ENCODE data around the gene FAT1.

- TF ChIP-seq, protein P1, sequence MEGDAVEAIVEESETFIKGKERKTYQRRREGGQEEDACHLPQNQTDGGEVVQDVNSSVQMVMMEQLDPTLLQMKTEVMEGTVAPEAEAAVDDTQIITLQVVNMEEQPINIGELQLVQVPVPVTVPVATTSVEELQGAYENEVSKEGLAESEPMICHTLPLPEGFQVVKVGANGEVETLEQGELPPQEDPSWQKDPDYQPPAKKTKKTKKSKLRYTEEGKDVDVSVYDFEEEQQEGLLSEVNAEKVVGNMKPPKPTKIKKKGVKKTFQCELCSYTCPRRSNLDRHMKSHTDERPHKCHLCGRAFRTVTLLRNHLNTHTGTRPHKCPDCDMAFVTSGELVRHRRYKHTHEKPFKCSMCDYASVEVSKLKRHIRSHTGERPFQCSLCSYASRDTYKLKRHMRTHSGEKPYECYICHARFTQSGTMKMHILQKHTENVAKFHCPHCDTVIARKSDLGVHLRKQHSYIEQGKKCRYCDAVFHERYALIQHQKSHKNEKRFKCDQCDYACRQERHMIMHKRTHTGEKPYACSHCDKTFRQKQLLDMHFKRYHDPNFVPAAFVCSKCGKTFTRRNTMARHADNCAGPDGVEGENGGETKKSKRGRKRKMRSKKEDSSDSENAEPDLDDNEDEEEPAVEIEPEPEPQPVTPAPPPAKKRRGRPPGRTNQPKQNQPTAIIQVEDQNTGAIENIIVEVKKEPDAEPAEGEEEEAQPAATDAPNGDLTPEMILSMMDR (IDR thresholded peaks at IDR 0.05): no peak
- TF ChIP-seq, protein P2, sequence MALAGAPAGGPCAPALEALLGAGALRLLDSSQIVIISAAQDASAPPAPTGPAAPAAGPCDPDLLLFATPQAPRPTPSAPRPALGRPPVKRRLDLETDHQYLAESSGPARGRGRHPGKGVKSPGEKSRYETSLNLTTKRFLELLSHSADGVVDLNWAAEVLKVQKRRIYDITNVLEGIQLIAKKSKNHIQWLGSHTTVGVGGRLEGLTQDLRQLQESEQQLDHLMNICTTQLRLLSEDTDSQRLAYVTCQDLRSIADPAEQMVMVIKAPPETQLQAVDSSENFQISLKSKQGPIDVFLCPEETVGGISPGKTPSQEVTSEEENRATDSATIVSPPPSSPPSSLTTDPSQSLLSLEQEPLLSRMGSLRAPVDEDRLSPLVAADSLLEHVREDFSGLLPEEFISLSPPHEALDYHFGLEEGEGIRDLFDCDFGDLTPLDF (CRISPR knock-in tag; IDR thresholded peaks at IDR 0.05): no peak
- TF ChIP-seq USF1 (CRISPR knock-in tag; IDR thresholded peaks at IDR 0.05) (no peak), ZNF138 (CRISPR knock-in tag; conservative IDR thresholded peaks at IDR 0.05) (no peak), ELF4 (CRISPR knock-in tag; IDR thresholded peaks at IDR 0.05; ENCODE audit: low read depth) (no peak), ZNF121 (CRISPR knock-in tag; IDR thresholded peaks at IDR 0.05) (no peak), NR2C2 (CRISPR knock-in tag; IDR thresholded peaks at IDR 0.05) (no peak)
- TF ChIP-seq, protein P3, sequence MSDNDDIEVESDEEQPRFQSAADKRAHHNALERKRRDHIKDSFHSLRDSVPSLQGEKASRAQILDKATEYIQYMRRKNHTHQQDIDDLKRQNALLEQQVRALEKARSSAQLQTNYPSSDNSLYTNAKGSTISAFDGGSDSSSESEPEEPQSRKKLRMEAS (CRISPR knock-in tag; IDR thresholded peaks at IDR 0.05): no peak
- TF ChIP-seq, protein P4, sequence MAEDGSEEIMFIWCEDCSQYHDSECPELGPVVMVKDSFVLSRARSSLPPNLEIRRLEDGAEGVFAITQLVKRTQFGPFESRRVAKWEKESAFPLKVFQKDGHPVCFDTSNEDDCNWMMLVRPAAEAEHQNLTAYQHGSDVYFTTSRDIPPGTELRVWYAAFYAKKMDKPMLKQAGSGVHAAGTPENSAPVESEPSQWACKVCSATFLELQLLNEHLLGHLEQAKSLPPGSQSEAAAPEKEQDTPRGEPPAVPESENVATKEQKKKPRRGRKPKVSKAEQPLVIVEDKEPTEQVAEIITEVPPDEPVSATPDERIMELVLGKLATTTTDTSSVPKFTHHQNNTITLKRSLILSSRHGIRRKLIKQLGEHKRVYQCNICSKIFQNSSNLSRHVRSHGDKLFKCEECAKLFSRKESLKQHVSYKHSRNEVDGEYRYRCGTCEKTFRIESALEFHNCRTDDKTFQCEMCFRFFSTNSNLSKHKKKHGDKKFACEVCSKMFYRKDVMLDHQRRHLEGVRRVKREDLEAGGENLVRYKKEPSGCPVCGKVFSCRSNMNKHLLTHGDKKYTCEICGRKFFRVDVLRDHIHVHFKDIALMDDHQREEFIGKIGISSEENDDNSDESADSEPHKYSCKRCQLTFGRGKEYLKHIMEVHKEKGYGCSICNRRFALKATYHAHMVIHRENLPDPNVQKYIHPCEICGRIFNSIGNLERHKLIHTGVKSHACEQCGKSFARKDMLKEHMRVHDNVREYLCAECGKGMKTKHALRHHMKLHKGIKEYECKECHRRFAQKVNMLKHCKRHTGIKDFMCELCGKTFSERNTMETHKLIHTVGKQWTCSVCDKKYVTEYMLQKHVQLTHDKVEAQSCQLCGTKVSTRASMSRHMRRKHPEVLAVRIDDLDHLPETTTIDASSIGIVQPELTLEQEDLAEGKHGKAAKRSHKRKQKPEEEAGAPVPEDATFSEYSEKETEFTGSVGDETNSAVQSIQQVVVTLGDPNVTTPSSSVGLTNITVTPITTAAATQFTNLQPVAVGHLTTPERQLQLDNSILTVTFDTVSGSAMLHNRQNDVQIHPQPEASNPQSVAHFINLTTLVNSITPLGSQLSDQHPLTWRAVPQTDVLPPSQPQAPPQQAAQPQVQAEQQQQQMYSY (CRISPR knock-in tag; IDR thresholded peaks at IDR 0.05): no peak
These were observed 23.7 kb downstream of the FAT1 start for GRCh38 chr4:186699881-186700397.

All from WTC11 (cell line).